H9 (cell line): ENCODE measurements around the gene FAM76B. TPM values are rescaled to one million over a fixed set of nuclear protein-coding genes. Genes with fewer than 3 reads are reported as not detected.

ENCODE experiments used
- DNase-seq: peaks from one replicate; pipeline ENCODE4 v3.0.0-alpha.2; 2017
- H2AFZ ChIP-seq: one replicate; pipeline ENCODE4 v1.6.1; 2013; ENCODE audit warnings: mild to moderate bottlenecking, low read length, control low read depth, moderate library complexity
- H2AK5ac ChIP-seq: 2 replicates; pipeline ENCODE4 v1.6.1; 2013; ENCODE audit warnings: low read length, control low read depth, mixed read lengths; ENCODE audit not compliant: insufficient read length
- H2BK120ac ChIP-seq: one replicate; pipeline ENCODE4 v1.6.1; 2013; ENCODE audit warnings: low read depth, mild to moderate bottlenecking, low read length, control low read depth, inconsistent platforms; ENCODE audit not compliant: poor library complexity, severe bottlenecking
- H2BK12ac ChIP-seq: 2 replicates; pipeline ENCODE4 v1.6.1; 2013; ENCODE audit warnings: low read length, control low read depth, mixed read lengths, low read depth; ENCODE audit not compliant: insufficient read length
- H2BK15ac ChIP-seq: 2 replicates; pipeline ENCODE4 v1.6.1; 2013; ENCODE audit warnings: low read depth, low read length, control low read depth
- H2BK20ac ChIP-seq: one replicate; pipeline ENCODE4 v1.6.1; 2013; ENCODE audit warnings: low read depth, mild to moderate bottlenecking, low read length, control low read depth, inconsistent platforms; ENCODE audit not compliant: poor library complexity, severe bottlenecking
- H2BK5ac ChIP-seq: 2 replicates; pipeline ENCODE4 v1.6.1; 2013; ENCODE audit warnings: low read length, control low read depth, mixed read lengths; ENCODE audit not compliant: insufficient read length
- H3K14ac ChIP-seq: 2 replicates; pipeline ENCODE4 v1.6.1; 2013; ENCODE audit warnings: low read length, control low read depth; ENCODE audit not compliant: insufficient read depth
- H3K18ac ChIP-seq: 2 replicates; pipeline ENCODE4 v1.6.1; 2013; ENCODE audit warnings: low read depth, mild to moderate bottlenecking, mixed read lengths, low read length, control low read depth; ENCODE audit not compliant: insufficient read length
- H3K23ac ChIP-seq: 2 replicates; pipeline ENCODE4 v1.6.1; 2013; ENCODE audit warnings: low read length, control low read depth, mixed read lengths, low read depth; ENCODE audit not compliant: insufficient read length
- H3K23me2 ChIP-seq: 2 replicates; pipeline ENCODE4 v1.6.1; 2013; ENCODE audit warnings: low read depth, mild to moderate bottlenecking, mixed read lengths, low read length, control low read depth; ENCODE audit not compliant: insufficient read length, poor library complexity, severe bottlenecking
- H3K27ac ChIP-seq: 2 replicates; pipeline ENCODE4 v1.5.1; 2013; ENCODE audit warnings: low read length, control low read depth, mixed read lengths, low read depth; ENCODE audit not compliant: insufficient read length
- H3K27me3 ChIP-seq: 2 replicates; pipeline ENCODE4 v1.6.1; 2013; ENCODE audit warnings: low read length, control low read depth, inconsistent platforms; ENCODE audit not compliant: insufficient read depth
- H3K4ac ChIP-seq: 2 replicates; pipeline ENCODE4 v1.6.1; 2013; ENCODE audit warnings: low read depth, mild to moderate bottlenecking, control low read depth, inconsistent platforms, low read length, moderate library complexity
- H3K4me1 ChIP-seq: 2 replicates; pipeline ENCODE4 v1.6.1; 2013; ENCODE audit warnings: low read length, control low read depth, inconsistent platforms; ENCODE audit not compliant: insufficient read depth
- H3K4me2 ChIP-seq: 2 replicates; pipeline ENCODE4 v1.6.1; 2013; ENCODE audit warnings: low read length, control low read depth, mixed read lengths; ENCODE audit not compliant: insufficient read length, insufficient read depth
- H3K56ac ChIP-seq: 2 replicates; pipeline ENCODE4 v1.6.1; 2013; ENCODE audit warnings: low read depth, mild to moderate bottlenecking, mixed read lengths, low read length, control low read depth; ENCODE audit not compliant: insufficient read length
- H3K79me1 ChIP-seq: 2 replicates; pipeline ENCODE4 v1.6.1; 2013; ENCODE audit warnings: low read depth, mild to moderate bottlenecking, moderate library complexity, low read length, control low read depth, inconsistent platforms; ENCODE audit not compliant: insufficient read depth, poor library complexity, severe bottlenecking
- H3K79me2 ChIP-seq: 2 replicates; pipeline ENCODE4 v1.6.1; 2013; ENCODE audit warnings: low read length, control low read depth, inconsistent platforms; ENCODE audit not compliant: insufficient read depth
- H3K9ac ChIP-seq: 2 replicates; pipeline ENCODE4 v1.6.1; 2013; ENCODE audit warnings: low read length, control low read depth, mixed read lengths; ENCODE audit not compliant: insufficient read length; ENCODE audit errors: extremely low read depth
- H3K9me3 ChIP-seq: one replicate; pipeline ENCODE4 v1.6.1; 2013; ENCODE audit warnings: low read depth, low read length, inconsistent platforms; ENCODE audit not compliant: control insufficient read depth
- H3T11ph ChIP-seq: one replicate; pipeline ENCODE4 v1.6.1; 2013; ENCODE audit warnings: mild to moderate bottlenecking, low read length, control low read depth, inconsistent platforms
- H4K20me1 ChIP-seq: one replicate; pipeline ENCODE4 v1.6.1; 2013; ENCODE audit not compliant: control insufficient read depth, insufficient read length, insufficient read depth
- H4K5ac ChIP-seq: 2 replicates; pipeline ENCODE4 v1.6.1; 2013; ENCODE audit warnings: low read depth, mild to moderate bottlenecking, mixed read lengths, low read length, control low read depth; ENCODE audit not compliant: insufficient read length
- H4K8ac ChIP-seq: replicated peaks from 2 replicates; pipeline ENCODE4 v1.6.1; 2013; ENCODE audit warnings: low read length, control low read depth, mixed read lengths, low read depth; ENCODE audit not compliant: insufficient read length
- H4K91ac ChIP-seq: 2 replicates; pipeline ENCODE4 v1.6.1; 2013; ENCODE audit warnings: low read depth, mild to moderate bottlenecking, moderate library complexity, mixed read lengths, low read length, control low read depth; ENCODE audit not compliant: insufficient read length
- H3K27ac Mint-ChIP-seq, 3 experiments: 2 replicates in 2 of 3; 3 replicates in 1 of 3; pipeline ENCODE4 v1.8.0; 2020 to 2021; ENCODE audit warnings: mixed read lengths in 3 of 3, mild to moderate bottlenecking in 1 of 3, moderate library complexity in 1 of 3
- H3K27me3 Mint-ChIP-seq: 2 replicates; pipeline ENCODE4 v1.8.0; 2021; ENCODE audit warnings: low read depth, mild to moderate bottlenecking, moderate library complexity, mixed read lengths
- H3K36me3 Mint-ChIP-seq, 3 experiments: 2 replicates in 2 of 3; 3 replicates in 1 of 3; pipeline ENCODE4 v1.8.0; 2020 to 2021; ENCODE audit warnings: low read depth in 3 of 3, mixed read lengths in 3 of 3; ENCODE audit not compliant: insufficient read depth in 1 of 3
- H3K4me1 Mint-ChIP-seq, 2 experiments: 2 replicates each; pipeline ENCODE4 v1.8.0; 2020; ENCODE audit warnings: mixed read lengths in 2 of 2
- H3K4me3 Mint-ChIP-seq, 2 experiments: 2 replicates in 1 of 2; 3 replicates in 1 of 2; pipeline ENCODE4 v1.8.0; 2020 to 2021; ENCODE audit warnings: mild to moderate bottlenecking in 2 of 2, mixed read lengths in 2 of 2, moderate library complexity in 1 of 2
- H3K9me3 Mint-ChIP-seq, 2 experiments: 2 replicates in 1 of 2; 3 replicates in 1 of 2; pipeline ENCODE4 v1.8.0; 2020; ENCODE audit warnings: mild to moderate bottlenecking in 2 of 2, mixed read lengths in 2 of 2, moderate library complexity in 1 of 2
- CTCF ChIP-seq: fragments of 200-600 bp; sonication (generic); conservative IDR thresholded peaks from 3 replicates; pipeline ENCODE4 v1.8.0; 2021; ENCODE audit warnings: antibody characterized with exemption, mild to moderate bottlenecking
- WGBS: extraction: QIAGEN DNeasy Blood & Tissue Kit; methylation state at CpG from one replicate; pipeline ENCODE4 v1.1.7; 2013; ENCODE audit warnings: missing lambda C conversion rate, low lambda C conversion rate, mixed read lengths; ENCODE audit not compliant: insufficient read length; ENCODE audit errors: extremely low coverage; 5-methylcytosine and 5-hydroxymethylcytosine counted together
- total RNA-seq: library from RNA; stranded (reverse); gene quantifications from 2 replicates; pipeline ENCODE4 v1.2.1, GENCODE V29; 2021

The FAM76B gene
- total RNA-seq, 1 experiment from 2014 or later, result 31.5 TPM

- DNase-seq, result no peak
- Histone ChIP-seq H3K27ac (no peak overlapping the region), H2AFZ (no peak overlapping the region), H3K9ac (no peak overlapping the region), H3K18ac (no peak overlapping the region), H3K23ac (no peak overlapping the region), H4K91ac (no peak overlapping the region), H3K56ac (no peak overlapping the region), H3K14ac (no peak overlapping the region), H3T11ph (no peak overlapping the region), H2BK15ac (no peak overlapping the region), H3K23me2 (no peaks in the 10 kb centered on the region), H4K5ac (no peak overlapping the region), H2BK12ac (no peak overlapping the region), H3K4me2 (no peak overlapping the region), H4K8ac (no peak overlapping the region), H3K4ac (no peak overlapping the region), H2BK20ac (no peak overlapping the region), H2BK5ac (no peak overlapping the region), H4K20me1 (no peaks in the 10 kb centered on the region), H2AK5ac (no peak overlapping the region), H3K9me3 (no peaks in the 10 kb centered on the region), H3K79me1 (no peaks in the 10 kb centered on the region), H3K4me1 (no peaks in the 10 kb centered on the region; the same call in 1 of the 2 replicates), H3K79me2 (no peaks in the 10 kb centered on the region), H2BK120ac (no peak overlapping the region), H3K27me3 (no peaks in the 10 kb centered on the region)
- no CpG with 5 or more reads among the region's 7 CpGs for WGBS
- Mint-ChIP-seq H3K27ac (no peak overlapping the region), H3K36me3 (no peaks in the 10 kb centered on the region), H3K4me3 (no peak overlapping the region), H3K4me1 (no peaks in the 10 kb centered on the region; a peak in 1 of 4 replicates), H3K27me3 (no peaks in the 10 kb centered on the region; the same call in 1 of the 2 replicates), H3K9me3 (no peaks in the 10 kb centered on the region)
- TF ChIP-seq CTCF, result no peak
Observed at GRCh38 chr11:95736355-95736754, 53.2 kb downstream of the FAM76B start.
